ENCODE results near the gene TBX4. TPM values are rescaled to one million over a fixed set of nuclear protein-coding genes. Genes with fewer than 3 reads are reported as not detected.

TBX4 gene
- total and polyA plus RNA-seq, 2 of the 13 experiments (the other 11 are each of a cell fraction or from before 2014, with no cell fraction given) = 0.11 to 1.1 TPM

- Histone ChIP-seq H3K27me3 (ENCODE audit: control insufficient read depth in 1 of 2, insufficient read depth in 2 of 2, low read length in 2 of 2) (no peaks in the 10 kb centered on the region), H3K36me3 (replicated peaks in 1 of 2; ENCODE audit: control insufficient read depth in 1 of 2, insufficient read depth in 2 of 2, low read length in 2 of 2) (no peaks in the 10 kb centered on the region), H4K20me1 (ENCODE audit: insufficient read depth, low read length) (no peaks in the 10 kb centered on the region), H3K9me3 (ENCODE audit: low read length) (no peaks in the 10 kb centered on the region), H3K9ac (ENCODE audit: insufficient read depth, low read depth, low read length) (no peak overlapping the region), H3K27ac (ENCODE audit: extremely low read length, insufficient read depth, low read length) (no peak overlapping the region), H2AFZ (ENCODE audit: low read length) (no peak overlapping the region), H3K4me3 (replicated peaks in 1 of 3; ENCODE audit: insufficient read depth in 1 of 3, low read depth in 2 of 3, low read length in 3 of 3) (no peak overlapping the region), H3K4me2 (ENCODE audit: low read depth, low read length) (no peak overlapping the region), H3K4me1 (ENCODE audit: insufficient read depth, low read length) (peaks cover 23% of the 10 kb centered on the region), H3K79me2 (ENCODE audit: insufficient read depth, low read length) (no peaks in the 10 kb centered on the region)
- no TSS peak for BruUV-seq (replicated peaks)
- WGBS (ENCODE audit: low lambda C conversion rate) = 96% methylated on average over 12 of the region's 12 CpGs
- intact Hi-C loops (cut with micrococcal nuclease; ENCODE audit: unreplicated experiment) = no loop called here
- DNase-seq (ENCODE audit: low spot score) (no peak), FAIRE-seq (no peak), ATAC-seq (no peak)
- POLR2A ChIA-PET = no interaction called here
- CTCF ChIA-PET (ENCODE audit: low intra/inter-chr PET ratio, low total read pairs) = no interaction called here
- in situ Hi-C loops (cut with HindIII; ENCODE audit: extremely low pct_ligation_motif_present, low pct_unique_long_range_greater_than_20kb) = no loop called here
- TF ChIP-seq RORA (CRISPR knock-in tag; IDR thresholded peaks at IDR 0.05) (no peak), NCOA1 (CRISPR knock-in tag; IDR thresholded peaks at IDR 0.05) (no peak), DZIP1 (CRISPR knock-in tag; IDR thresholded peaks at IDR 0.05) (no peak)
- TF ChIP-seq, protein P1, sequence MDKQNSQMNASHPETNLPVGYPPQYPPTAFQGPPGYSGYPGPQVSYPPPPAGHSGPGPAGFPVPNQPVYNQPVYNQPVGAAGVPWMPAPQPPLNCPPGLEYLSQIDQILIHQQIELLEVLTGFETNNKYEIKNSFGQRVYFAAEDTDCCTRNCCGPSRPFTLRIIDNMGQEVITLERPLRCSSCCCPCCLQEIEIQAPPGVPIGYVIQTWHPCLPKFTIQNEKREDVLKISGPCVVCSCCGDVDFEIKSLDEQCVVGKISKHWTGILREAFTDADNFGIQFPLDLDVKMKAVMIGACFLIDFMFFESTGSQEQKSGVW (CRISPR knock-in tag; IDR thresholded peaks at IDR 0.05; ENCODE audit: borderline replicate concordance) = no peak
Observed at GRCh38 chr17:61474235-61474927, 22.2 kb downstream of the TBX4 start.

Measured in HepG2 (cell line).